Epithelial cell of proximal tubule (primary cell): ENCODE measurements around the gene MDM4. TPM values are rescaled to one million over a fixed set of nuclear protein-coding genes. Genes with fewer than 3 reads are reported as not detected.

Experiments used
- DNase-seq: peaks from one replicate; pipeline ENCODE4 v3.0.0-alpha.2; 2011; ENCODE audit warnings: low read depth
- H3K4me3 ChIP-seq: 2 replicates; pipeline ENCODE4 v1.5.1; 2011; ENCODE audit warnings: low read depth, mild to moderate bottlenecking, low read length
- CTCF ChIP-seq: conservative IDR thresholded peaks from 2 replicates; pipeline ENCODE4 v1.5.1; 2012; ENCODE audit warnings: low read depth, mild to moderate bottlenecking, low read length
- total RNA-seq: library from RNA; depleted of rRNA; stranded (reverse); fragments of >200 nt; gene quantifications from 2 replicates; pipeline ENCODE4 v1.2.3, GENCODE V29; 2015

Gene MDM4
- total RNA-seq, 1 donor from 2014 or later: 11.2 TPM

GRCh38 chr1:204563307-204563706, 47.1 kb downstream of the MDM4 start:
- no peak for TF ChIP-seq CTCF
- H3K4me3 ChIP-seq: no peak overlapping the region
- no peak for DNase-seq

GRCh38 chr1:204563780-204564179, 47.6 kb downstream of the MDM4 start:
- no peak for DNase-seq
- no peak overlapping the region for H3K4me3 ChIP-seq
- TF ChIP-seq CTCF: no peak

- no peak overlapping the region for H3K4me3 ChIP-seq
- no peak for DNase-seq
- TF ChIP-seq CTCF: no peak
Observed at GRCh38 chr1:204564835-204565234, 48.6 kb downstream of the MDM4 start.

- peak; percentile 71 for TF ChIP-seq CTCF
- peak; percentile 19 for DNase-seq
- H3K4me3 ChIP-seq: no peak overlapping the region
Observed at GRCh38 chr1:204565617-204566582, 49.7 kb downstream of the MDM4 start.

- no peak for TF ChIP-seq CTCF
- DNase-seq: no peak
Observed at GRCh38 chr1:204566583-204566955, 50.4 kb downstream of the MDM4 start.

GRCh38 chr1:204567071-204567470, 50.9 kb downstream of the MDM4 start:
- no peak for TF ChIP-seq CTCF
- H3K4me3 ChIP-seq: no peak overlapping the region
- DNase-seq: no peak

More at GRCh38 chr1:204566583-204566955, 50.4 kb downstream of the MDM4 start:
- no peak overlapping the region for H3K4me3 ChIP-seq
